Measurements from ENCODE around the gene FAM222A.

- no peak for TF ChIP-seq CTCF (IDR thresholded peaks at IDR 0.05; ENCODE audit: low read depth, low read length, poor library complexity, severe bottlenecking)
- no peak for TF ChIP-seq EZH2phosphoT487 (IDR thresholded peaks at IDR 0.05; ENCODE audit: borderline replicate concordance, low read length)
Measured at GRCh38 chr12:109808876-109809646, 95.4 kb downstream of the FAM222A start.
